HG03097 (cell line): ENCODE measurements around the gene ISG15.
"Not testable (repeated sequence)": the region's sequence is repeated elsewhere in the genome, so short reads cannot be mapped to it uniquely, and the experiment has no call there.

Experiments used
- ATAC-seq: cut with Tn5 transposase; IDR thresholded peaks from one replicate; pipeline ENCODE4 v1.9.1; 2021; ENCODE audit not compliant: unreplicated experiment, low FRiP score

The ISG15 gene

GRCh38 chr1:974687-975328, 38.5 kb upstream of the ISG15 start:
- no peak for ATAC-seq

GRCh38 chr1:975365-975764, 37.9 kb upstream of the ISG15 start:
- no peak for ATAC-seq

- ATAC-seq: peak; percentile 56
Measured at GRCh38 chr1:975896-976683, 37.2 kb upstream of the ISG15 start.

GRCh38 chr1:976791-977190, 36.5 kb upstream of the ISG15 start:
- ATAC-seq: not testable (repeated sequence)

- no peak for ATAC-seq
Measured at GRCh38 chr1:978069-978834, 35.0 kb upstream of the ISG15 start.

GRCh38 chr1:978835-979743, 34.2 kb upstream of the ISG15 start:
- ATAC-seq: no peak

- no peak for ATAC-seq
Measured at GRCh38 chr1:979744-980072, 33.6 kb upstream of the ISG15 start.

- ATAC-seq: no peak
Measured at GRCh38 chr1:980137-980571, 33.1 kb upstream of the ISG15 start.

GRCh38 chr1:980602-981395, 32.5 kb upstream of the ISG15 start:
- no peak for ATAC-seq

- ATAC-seq: no peak
Measured at GRCh38 chr1:981491-981954, 31.8 kb upstream of the ISG15 start.

GRCh38 chr1:981955-982558, 31.2 kb upstream of the ISG15 start, which contains the start of gene PERM1:
PERM1 (minus strand) TSS chr1:982093; CDS start chr1:981029, 1,064 bp downstream.
- ATAC-seq: no peak

GRCh38 chr1:982765-983436, 30.4 kb upstream of the ISG15 start:
- no peak for ATAC-seq

- no peak for ATAC-seq
Measured at GRCh38 chr1:983798-984475, 29.4 kb upstream of the ISG15 start.

- no peak for ATAC-seq
Measured at GRCh38 chr1:984476-984814, 28.9 kb upstream of the ISG15 start.

GRCh38 chr1:985126-985525, 28.2 kb upstream of the ISG15 start:
- no peak for ATAC-seq

GRCh38 chr1:988061-988460, 25.2 kb upstream of the ISG15 start:
- ATAC-seq: not testable (repeated sequence)

GRCh38 chr1:991275-991674, 22.0 kb upstream of the ISG15 start:
- not testable (repeated sequence) for ATAC-seq

GRCh38 chr1:991895-992294, 21.4 kb upstream of the ISG15 start:
- no peak for ATAC-seq
